ENCODE data around the gene MMP11.

The MMP11 gene

GRCh38 chr22:23781511-23782183 lies 9.0 kb downstream of the MMP11 start:
- no peak for DNase-seq

- no peak for DNase-seq
Measured at GRCh38 chr22:23782252-23782651, 9.6 kb downstream of the MMP11 start.

- no peak for DNase-seq
Measured at GRCh38 chr22:23782703-23783102, 10.1 kb downstream of the MMP11 start.

- DNase-seq, result no peak
Measured at GRCh38 chr22:23783265-23784150, 10.9 kb downstream of the MMP11 start.

GRCh38 chr22:23784215-23784732 lies 11.6 kb downstream of the MMP11 start:
- DNase-seq, result peak; percentile 11

GRCh38 chr22:23786261-23786710 lies 13.6 kb downstream of the MMP11 start:
- no peak for DNase-seq

- DNase-seq, result peak; percentile 60
Measured at GRCh38 chr22:23786752-23787599, 14.3 kb downstream of the MMP11 start, which contains the start of gene SMARCB1. Gene SMARCB1, plus strand, starts transcription at chr22:23786966. Its CDS starts 204 bp downstream, at chr22:23787170.

GRCh38 chr22:23787600-23787896 lies 14.9 kb downstream of the MMP11 start:
- no peak for DNase-seq

- DNase-seq, result no peak
Measured at GRCh38 chr22:23787910-23788309, 15.3 kb downstream of the MMP11 start.

GRCh38 chr22:23789121-23789520 lies 16.5 kb downstream of the MMP11 start:
- DNase-seq, result no peak

GRCh38 chr22:23789638-23790037 lies 17.0 kb downstream of the MMP11 start:
- DNase-seq, result no peak

- DNase-seq, result no peak
Measured at GRCh38 chr22:23790819-23791737, 18.4 kb downstream of the MMP11 start.

- DNase-seq, result no peak
Measured at GRCh38 chr22:23791738-23792645, 19.3 kb downstream of the MMP11 start.

- no peak for DNase-seq
Measured at GRCh38 chr22:23793326-23793725, 20.7 kb downstream of the MMP11 start.

- no peak for DNase-seq
Measured at GRCh38 chr22:23796461-23796860, 23.8 kb downstream of the MMP11 start.

- DNase-seq, result no peak
Measured at GRCh38 chr22:23800297-23801237, 27.9 kb downstream of the MMP11 start.

- no peak for DNase-seq
Measured at GRCh38 chr22:23801238-23801821, 28.7 kb downstream of the MMP11 start.

GRCh38 chr22:23801886-23802377 lies 29.3 kb downstream of the MMP11 start:
- DNase-seq, result no peak

All from GF-D8 (cell line).